GM10847 (cell line): Measurements from ENCODE around the gene POLH.

ENCODE experiments used
- POLR2A ChIP-seq: IDR thresholded peaks from 2 replicates; pipeline ENCODE4 v1.6.1; 2011; ENCODE audit not compliant: insufficient read length; ENCODE audit errors: extremely low read depth

The POLH gene

GRCh38 chr6:43575772-43576551, at the start of gene POLH, which contains the start of gene XPO5:
TSS of gene POLH (plus strand) at chr6:43576185. CDS start at chr6:43582320, 6,135 bp downstream.
TSS of gene XPO5 (minus strand) at chr6:43576038. CDS start at chr6:43575864, 174 bp downstream.
- TF ChIP-seq POLR2A, result peak; percentile 99

GRCh38 chr6:43532201-43532600, 43.8 kb upstream of the POLH start:
- TF ChIP-seq POLR2A, result no peak

GRCh38 chr6:43540507-43540906, 35.5 kb upstream of the POLH start:
- TF ChIP-seq POLR2A, result no peak

GRCh38 chr6:43541774-43542471, 34.1 kb upstream of the POLH start:
- no peak for TF ChIP-seq POLR2A

GRCh38 chr6:43544461-43544860, 31.5 kb upstream of the POLH start:
- no peak for TF ChIP-seq POLR2A

GRCh38 chr6:43547222-43547621, 28.8 kb upstream of the POLH start:
- no peak for TF ChIP-seq POLR2A

- TF ChIP-seq POLR2A, result no peak
These were observed 16.7 kb upstream of the POLH start for GRCh38 chr6:43559328-43559727.

GRCh38 chr6:43570876-43571441, 5.0 kb upstream of the POLH start:
- no peak for TF ChIP-seq POLR2A

- TF ChIP-seq POLR2A, result no peak
These were observed 4.0 kb upstream of the POLH start for GRCh38 chr6:43572015-43572414.

- no peak for TF ChIP-seq POLR2A
These were observed 747 bp upstream of the POLH start for GRCh38 chr6:43575105-43575771.

- TF ChIP-seq POLR2A, result no peak
These were observed 2.8 kb downstream of the POLH start for GRCh38 chr6:43578748-43579147.

GRCh38 chr6:43579171-43579570, 3.2 kb downstream of the POLH start:
- TF ChIP-seq POLR2A, result no peak

GRCh38 chr6:43582911-43583310, 6.9 kb downstream of the POLH start:
- no peak for TF ChIP-seq POLR2A

GRCh38 chr6:43584892-43585570, 9.0 kb downstream of the POLH start:
- no peak for TF ChIP-seq POLR2A

- no peak for TF ChIP-seq POLR2A
These were observed 12.2 kb downstream of the POLH start for GRCh38 chr6:43588194-43588593.
